IgD-negative memory B cell (primary cell): ENCODE data around the gene GADD45G. TPM values are rescaled to one million over a fixed set of nuclear protein-coding genes. Genes with fewer than 3 reads are reported as not detected.

Experiments used
- H3K27ac Mint-ChIP-seq, 3 donors: one replicate each; pipeline ENCODE4 v1.8.0; 2020 to 2022; ENCODE audit warnings: mild to moderate bottlenecking in 3 of 3, mixed read lengths in 3 of 3, moderate library complexity in 1 of 3
- H3K27me3 Mint-ChIP-seq: one replicate; pipeline ENCODE4 v1.8.0; 2021; ENCODE audit warnings: mixed read lengths
- H3K36me3 Mint-ChIP-seq: one replicate; pipeline ENCODE4 v1.8.0; 2020; ENCODE audit warnings: mild to moderate bottlenecking, mixed read lengths
- H3K4me1 Mint-ChIP-seq, 3 donors: one replicate each; pipeline ENCODE4 v1.8.0; 2020 to 2022; ENCODE audit warnings: mixed read lengths in 3 of 3, mild to moderate bottlenecking in 1 of 3
- H3K4me3 Mint-ChIP-seq, 4 donors: one replicate each; pipeline ENCODE4 v1.8.0; 2020 to 2022; ENCODE audit warnings: mild to moderate bottlenecking in 4 of 4, mixed read lengths in 4 of 4, moderate library complexity in 3 of 4
- H3K9me3 Mint-ChIP-seq, 3 donors: one replicate each; pipeline ENCODE4 v1.8.0; 2020 to 2021; ENCODE audit warnings: mixed read lengths in 3 of 3, mild to moderate bottlenecking in 1 of 3
- polyA plus RNA-seq: library from polyadenylated mRNA; unstranded; fragments of 300-500 nt; fragmentation: Illumina TruSeq; gene quantifications from one replicate; pipeline ENCODE4 v1.2.3, GENCODE V29; 2021

Gene GADD45G
- polyA plus RNA-seq, 1 donor from 2014 or later: 1.1 TPM

DNA sequence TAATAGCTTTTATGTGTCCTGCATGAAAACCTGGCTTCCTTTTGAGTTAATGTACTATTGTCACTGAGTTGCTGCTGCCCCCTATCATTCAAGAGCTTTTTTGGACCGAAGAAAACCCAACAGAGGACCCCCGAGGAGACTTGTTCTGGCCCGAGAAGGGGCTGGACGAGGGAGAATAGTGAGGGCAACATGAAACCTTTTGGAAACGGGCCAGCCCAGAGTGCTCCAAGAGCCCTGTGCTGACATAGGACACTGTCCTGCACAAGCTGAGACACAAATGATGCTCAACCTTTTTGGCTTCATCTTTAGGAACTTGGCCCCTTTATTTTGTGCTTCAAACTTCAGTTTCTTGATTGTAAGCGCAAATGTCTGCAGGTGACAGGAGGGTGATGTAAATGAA, 4.0 kb upstream of the GADD45G start:
- H3K27me3 Mint-ChIP-seq: peaks cover 13% of the 10 kb centered on the region
- peak overlapping the region in 2 of 4 donors; percentile 33 to 50 for H3K4me3 Mint-ChIP-seq
- peak overlapping the region in 1 of 3 donors; percentile 10 for H3K27ac Mint-ChIP-seq
- no peaks in the 10 kb centered on the region for H3K9me3 Mint-ChIP-seq
- no peaks in the 10 kb centered on the region for H3K36me3 Mint-ChIP-seq
- peaks cover 5 to 14% (median 8%) of the 10 kb centered on the region in 3 donors for H3K4me1 Mint-ChIP-seq

DNA sequence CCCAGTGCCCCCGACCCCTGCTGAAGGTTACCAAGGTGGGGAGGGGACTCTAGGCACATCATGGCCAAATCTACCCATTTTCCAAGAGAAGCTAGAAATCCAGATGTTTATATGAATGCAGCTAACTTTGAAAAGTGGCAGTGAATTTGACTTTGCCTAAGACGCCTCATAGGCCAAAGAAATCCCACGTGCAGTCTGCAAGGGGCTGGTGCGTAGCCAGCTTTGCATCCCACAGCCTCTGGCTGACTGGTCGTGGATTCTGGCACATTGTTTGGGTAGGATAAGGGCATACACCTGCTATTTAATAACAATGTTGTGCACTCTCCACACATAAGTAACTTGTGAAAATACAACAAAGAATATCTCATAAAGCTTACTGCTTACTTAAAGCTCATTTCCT, 3.5 kb upstream of the GADD45G start:
- Mint-ChIP-seq H3K4me1 (peaks cover 5 to 15% (median 10%) of the 10 kb centered on the region in 3 donors), H3K4me3 (peak overlapping the region in 1 of 4 donors; percentile 50), H3K27me3 (peaks cover 14% of the 10 kb centered on the region), H3K27ac (peak overlapping the region in 1 of 3 donors; percentile 10), H3K9me3 (no peaks in the 10 kb centered on the region), H3K36me3 (no peaks in the 10 kb centered on the region)

DNA sequence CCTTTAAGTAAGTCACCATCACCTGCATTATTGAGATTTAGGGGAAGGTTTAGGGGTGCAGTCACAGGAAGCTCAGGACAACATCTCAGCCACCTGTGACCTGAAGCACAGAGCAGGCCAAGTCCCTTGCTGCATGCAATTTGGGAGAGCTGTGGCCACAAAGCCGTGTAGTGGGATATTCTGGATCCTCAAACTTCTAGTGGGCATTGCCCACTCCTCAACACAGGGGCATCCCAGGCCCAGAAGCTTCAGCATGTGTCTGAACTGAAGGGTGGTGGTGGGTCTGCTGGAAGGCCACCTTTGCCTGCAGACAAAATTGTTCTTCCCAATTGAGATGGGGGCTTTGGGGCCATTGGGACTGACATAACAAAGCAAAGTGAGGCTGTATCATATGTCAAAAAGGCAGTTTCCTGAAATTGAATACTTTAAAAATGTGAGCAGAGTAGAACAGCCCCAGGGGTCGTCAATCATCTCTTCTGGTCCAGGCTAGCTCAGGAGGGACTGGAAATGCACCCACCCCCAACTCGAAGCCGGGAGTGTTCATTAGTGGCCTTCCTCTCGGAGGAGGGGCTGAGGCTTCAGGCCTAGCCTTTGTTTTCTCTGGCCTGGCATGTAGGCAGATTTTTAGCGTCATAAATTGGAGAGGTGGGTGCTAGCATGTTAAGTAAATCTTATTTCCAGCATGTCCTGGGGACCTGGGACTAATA, 2.8 kb upstream of the GADD45G start:
- Mint-ChIP-seq H3K4me1 (peaks cover 7 to 18% (median 13%) of the 10 kb centered on the region in 3 donors), H3K9me3 (no peaks in the 10 kb centered on the region), H3K36me3 (no peaks in the 10 kb centered on the region), H3K4me3 (no peak overlapping the region), H3K27me3 (peaks cover 19% of the 10 kb centered on the region), H3K27ac (peak overlapping the region in 1 of 3 donors; percentile 10)

DNA sequence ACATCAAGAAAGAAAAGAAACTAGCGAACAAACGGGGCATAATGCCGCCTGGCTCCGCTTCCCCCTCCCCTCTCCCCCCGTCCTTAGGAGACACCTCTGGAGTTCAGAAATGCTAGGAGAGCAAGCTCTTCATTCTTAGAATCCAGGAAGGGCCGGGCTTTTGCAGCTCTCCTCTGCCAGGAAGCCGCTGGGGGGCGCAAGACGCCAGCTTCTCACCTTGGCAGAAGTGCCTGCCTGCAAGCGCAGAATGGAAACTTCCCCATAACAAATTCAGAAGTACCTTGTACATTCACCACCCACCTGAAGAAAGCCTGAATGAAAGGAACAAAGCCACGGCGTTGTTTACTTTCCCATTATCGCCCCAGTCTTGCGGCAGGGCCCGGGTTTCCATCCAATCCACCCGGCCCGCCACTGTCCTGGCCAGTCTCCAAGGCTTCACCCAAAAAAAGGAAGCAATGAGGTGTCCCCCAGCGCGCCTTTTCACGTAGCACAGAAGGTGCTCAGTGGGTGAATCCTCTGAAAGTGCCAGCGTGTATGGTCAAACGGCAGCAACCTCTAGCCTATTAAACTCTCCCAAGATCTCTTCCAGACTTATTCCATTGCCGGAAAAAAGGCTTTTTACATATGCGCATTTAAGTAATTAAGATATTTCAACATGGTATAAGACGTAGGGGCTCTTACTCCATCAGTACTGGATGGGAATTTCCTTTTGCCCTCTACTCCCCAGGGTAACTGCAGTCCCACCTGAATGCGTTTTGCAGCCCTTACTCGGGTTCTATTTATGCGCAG, 1.6 kb upstream of the GADD45G start:
- no peaks in the 10 kb centered on the region for H3K36me3 Mint-ChIP-seq
- H3K27ac Mint-ChIP-seq: peak overlapping the region in 2 of 3 donors; percentile 73 to 91
- H3K4me1 Mint-ChIP-seq: peaks cover 7 to 18% (median 13%) of the 10 kb centered on the region in 3 donors
- no peaks in the 10 kb centered on the region for H3K9me3 Mint-ChIP-seq
- H3K4me3 Mint-ChIP-seq: peak overlapping the region; percentile 84 to 90 (median 87)
- H3K27me3 Mint-ChIP-seq: peaks cover 26% of the 10 kb centered on the region

DNA sequence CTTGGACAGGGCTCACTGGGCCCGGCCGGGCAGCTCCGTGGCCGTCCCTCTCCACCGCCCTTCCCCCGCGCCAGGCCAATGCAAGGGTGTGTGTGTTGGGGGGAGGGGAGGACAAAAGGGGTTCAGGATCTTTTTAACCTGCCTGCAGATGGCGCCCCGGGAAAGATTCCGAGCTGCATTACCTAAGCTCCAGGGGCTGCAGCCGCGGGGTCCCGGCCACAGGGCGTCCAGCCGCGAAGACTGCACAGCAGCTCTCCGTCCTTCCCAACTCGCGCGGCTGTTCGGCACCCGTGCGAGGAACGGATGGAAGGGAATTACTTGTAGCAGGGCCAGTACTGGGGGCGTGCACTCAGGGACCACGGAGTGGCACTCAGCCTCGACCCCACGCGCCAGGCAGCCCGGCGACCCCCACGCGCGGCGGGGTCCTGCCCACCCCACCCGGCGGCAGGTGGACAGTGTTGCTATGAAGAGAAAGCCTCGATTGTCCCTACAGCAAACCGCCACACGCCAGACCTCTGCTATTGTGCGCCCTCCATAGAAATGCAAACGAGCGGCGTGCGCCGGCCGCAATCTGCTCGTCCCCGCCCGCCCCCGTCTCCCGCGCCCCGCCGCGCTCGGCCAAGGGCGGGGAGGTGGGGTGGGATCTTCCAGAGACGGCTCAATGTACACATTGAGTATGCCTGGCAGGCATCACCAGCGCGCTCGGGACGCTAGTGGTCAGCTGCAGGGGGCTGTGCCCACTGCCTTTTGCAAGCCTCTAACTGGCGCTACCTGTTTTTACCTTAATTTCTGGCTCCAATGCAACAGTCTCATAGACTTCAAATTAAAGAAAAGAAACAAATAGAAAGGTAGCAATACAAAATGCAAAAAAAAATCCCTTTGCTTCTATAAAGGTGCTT, 796 bp upstream of the GADD45G start:
- Mint-ChIP-seq H3K9me3 (no peaks in the 10 kb centered on the region), H3K27ac (peak overlapping the region in 2 of 3 donors; percentile 91 to 94), H3K4me1 (peaks cover 7 to 18% (median 13%) of the 10 kb centered on the region in 3 donors), H3K27me3 (peaks cover 24% of the 10 kb centered on the region), H3K36me3 (no peaks in the 10 kb centered on the region), H3K4me3 (peak overlapping the region; percentile 84 to 94 (median 90))

DNA sequence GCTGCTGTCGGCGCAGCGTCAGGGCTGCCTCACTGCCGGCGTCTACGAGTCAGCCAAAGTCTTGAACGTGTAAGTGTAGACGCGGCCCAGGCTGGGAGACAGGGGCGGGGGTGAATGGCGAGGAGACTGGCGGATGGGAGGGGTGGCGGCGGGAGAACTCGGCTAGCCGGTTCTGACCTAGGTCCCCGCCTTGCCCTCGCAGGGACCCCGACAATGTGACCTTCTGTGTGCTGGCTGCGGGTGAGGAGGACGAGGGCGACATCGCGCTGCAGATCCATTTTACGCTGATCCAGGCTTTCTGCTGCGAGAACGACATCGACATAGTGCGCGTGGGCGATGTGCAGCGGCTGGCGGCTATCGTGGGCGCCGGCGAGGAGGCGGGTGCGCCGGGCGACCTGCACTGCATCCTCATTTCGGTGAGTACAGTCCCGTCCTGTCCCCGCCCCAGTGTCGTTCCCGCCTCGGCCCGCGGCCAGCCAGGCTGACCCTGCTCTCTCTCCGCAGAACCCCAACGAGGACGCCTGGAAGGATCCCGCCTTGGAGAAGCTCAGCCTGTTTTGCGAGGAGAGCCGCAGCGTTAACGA, 745 bp downstream of the GADD45G start:
- no peaks in the 10 kb centered on the region for H3K9me3 Mint-ChIP-seq
- H3K27ac Mint-ChIP-seq: peak overlapping the region in 2 of 3 donors; percentile 10 to 94
- peaks cover 24% of the 10 kb centered on the region for H3K27me3 Mint-ChIP-seq
- H3K36me3 Mint-ChIP-seq: no peaks in the 10 kb centered on the region
- peaks cover 7 to 18% (median 13%) of the 10 kb centered on the region in 3 donors for H3K4me1 Mint-ChIP-seq
- peak overlapping the region; percentile 80 to 94 (median 85) for H3K4me3 Mint-ChIP-seq

DNA sequence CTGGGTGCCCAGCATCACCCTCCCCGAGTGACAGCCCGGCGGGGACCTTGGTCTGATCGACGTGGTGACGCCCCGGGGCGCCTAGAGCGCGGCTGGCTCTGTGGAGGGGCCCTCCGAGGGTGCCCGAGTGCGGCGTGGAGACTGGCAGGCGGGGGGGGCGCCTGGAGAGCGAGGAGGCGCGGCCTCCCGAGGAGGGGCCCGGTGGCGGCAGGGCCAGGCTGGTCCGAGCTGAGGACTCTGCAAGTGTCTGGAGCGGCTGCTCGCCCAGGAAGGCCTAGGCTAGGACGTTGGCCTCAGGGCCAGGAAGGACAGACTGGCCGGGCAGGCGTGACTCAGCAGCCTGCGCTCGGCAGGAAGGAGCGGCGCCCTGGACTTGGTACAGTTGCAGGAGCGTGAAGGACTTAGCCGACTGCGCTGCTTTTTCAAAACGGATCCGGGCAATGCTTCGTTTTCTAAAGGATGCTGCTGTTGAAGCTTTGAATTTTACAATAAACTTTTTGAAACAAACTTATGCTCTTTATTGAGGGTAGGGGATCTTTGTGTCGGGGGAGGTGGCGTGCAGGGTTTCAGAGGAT, 1.3 kb downstream of the GADD45G start:
- Mint-ChIP-seq H3K4me3 (peak overlapping the region; percentile 80 to 94 (median 85)), H3K9me3 (no peaks in the 10 kb centered on the region), H3K36me3 (no peaks in the 10 kb centered on the region), H3K4me1 (peaks cover 7 to 18% (median 13%) of the 10 kb centered on the region in 3 donors), H3K27me3 (peaks cover 24% of the 10 kb centered on the region), H3K27ac (peak overlapping the region in 1 of 3 donors; percentile 94)

DNA sequence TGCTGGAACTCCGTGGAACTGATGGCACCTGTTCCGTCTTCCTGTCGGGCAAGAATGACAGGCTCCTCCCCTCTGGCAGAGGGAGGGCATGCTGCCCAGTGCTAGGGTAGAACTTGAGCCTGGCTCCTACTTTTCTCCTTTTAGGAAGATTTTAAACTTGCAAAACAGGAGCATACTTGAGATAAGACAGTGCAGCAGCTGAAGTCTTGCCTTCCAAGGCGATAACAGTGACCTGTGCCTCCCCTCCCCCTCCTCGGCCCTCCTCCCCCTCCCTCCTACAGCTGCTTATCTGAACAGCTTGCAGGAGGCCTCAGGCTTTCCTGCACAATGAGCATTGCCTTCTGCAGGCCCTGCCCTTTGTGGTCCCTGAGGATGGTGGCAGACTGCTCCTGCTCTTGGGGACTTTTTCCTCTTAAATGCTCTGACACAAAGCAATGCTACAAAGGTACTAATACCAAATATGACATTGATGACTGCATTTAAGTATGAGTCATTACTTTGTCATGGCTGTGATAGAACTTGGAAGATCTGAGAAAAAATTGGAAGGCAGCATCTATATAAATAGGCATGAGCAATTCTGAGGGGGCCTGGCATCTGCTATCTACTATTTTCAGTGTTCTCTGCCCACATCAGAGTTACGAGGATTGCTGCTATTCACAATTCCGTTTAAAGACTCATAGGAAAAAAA, 2.0 kb downstream of the GADD45G start:
- Mint-ChIP-seq H3K9me3 (no peaks in the 10 kb centered on the region), H3K4me1 (peaks cover 7 to 18% (median 13%) of the 10 kb centered on the region in 3 donors), H3K4me3 (peak overlapping the region; percentile 80 to 94 (median 85)), H3K27ac (peak overlapping the region in 2 of 3 donors; percentile 53 to 94), H3K36me3 (no peaks in the 10 kb centered on the region), H3K27me3 (peaks cover 24% of the 10 kb centered on the region)

DNA sequence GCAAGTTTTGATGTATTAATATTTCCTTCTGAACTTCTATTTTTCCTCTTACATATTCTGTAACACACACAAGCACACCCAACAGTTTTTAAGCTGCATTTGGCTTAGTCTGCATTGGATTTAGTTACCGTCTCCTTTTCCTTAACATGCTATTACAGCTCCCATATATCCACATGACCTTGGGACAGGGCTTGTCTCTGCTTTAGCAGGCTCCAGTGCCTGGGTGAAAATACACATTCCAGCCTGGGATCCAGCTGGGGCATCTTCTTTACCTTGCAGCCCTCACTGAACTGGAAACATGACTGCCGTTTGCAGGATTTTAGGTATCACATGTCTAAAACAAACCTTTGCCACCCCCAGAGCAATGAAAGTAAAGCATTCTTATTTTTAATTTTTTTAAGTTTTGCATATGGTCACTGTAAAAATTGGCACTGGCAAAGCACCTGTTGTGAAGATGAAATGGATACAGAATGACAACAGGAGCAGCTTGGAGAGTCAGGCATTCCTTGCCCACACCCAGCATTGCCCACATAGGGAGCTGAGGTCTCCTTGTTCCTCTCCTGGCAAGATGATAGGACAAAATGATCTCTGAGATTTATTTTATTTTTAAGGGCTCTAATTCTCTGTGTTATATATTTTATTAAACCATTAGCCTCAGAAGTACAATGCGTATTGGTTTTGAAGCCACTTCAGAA, 4.0 kb downstream of the GADD45G start:
- Mint-ChIP-seq H3K4me1 (peaks cover 7 to 12% (median 7%) of the 10 kb centered on the region in 3 donors), H3K4me3 (peak overlapping the region in 1 of 4 donors; percentile 27), H3K27me3 (peaks cover 27% of the 10 kb centered on the region), H3K36me3 (no peaks in the 10 kb centered on the region), H3K27ac (no peak overlapping the region), H3K9me3 (peaks cover 0 to 5% (median 4%) of the 10 kb centered on the region in 3 donors)

DNA sequence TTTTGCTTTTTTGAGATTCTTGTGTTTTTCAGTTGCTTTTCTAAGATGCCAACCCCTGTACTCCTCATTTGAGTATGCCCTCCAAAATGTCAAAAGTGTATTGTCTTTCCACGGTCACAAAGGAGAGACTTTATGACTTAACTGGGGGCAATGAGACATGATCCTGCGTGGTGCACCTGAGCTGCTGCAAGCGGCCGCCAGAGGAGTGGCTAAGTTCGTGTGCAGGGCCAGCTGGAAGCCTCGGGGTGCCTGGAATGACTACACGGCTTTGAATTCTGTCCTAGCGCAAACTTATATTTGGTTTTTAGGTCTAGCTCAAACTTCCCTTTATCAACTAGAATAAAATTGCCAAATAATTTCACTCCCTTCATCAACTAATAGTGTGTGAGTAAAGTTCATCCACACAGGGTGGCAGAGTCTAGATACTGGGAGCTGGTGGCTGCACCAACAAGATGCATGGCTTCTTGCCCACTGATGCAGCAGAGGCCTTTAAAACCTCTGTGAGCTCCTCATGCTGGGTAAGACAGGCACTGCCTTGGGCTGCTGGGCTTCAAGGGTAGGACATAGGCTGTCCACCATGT, 4.7 kb downstream of the GADD45G start:
- peaks cover 5 to 9% (median 6%) of the 10 kb centered on the region in 3 donors for H3K4me1 Mint-ChIP-seq
- H3K27me3 Mint-ChIP-seq: peaks cover 27% of the 10 kb centered on the region
- H3K9me3 Mint-ChIP-seq: peaks cover 0 to 5% (median 4%) of the 10 kb centered on the region in 3 donors
- no peaks in the 10 kb centered on the region for H3K36me3 Mint-ChIP-seq
- H3K27ac Mint-ChIP-seq: no peak overlapping the region
- peak overlapping the region in 1 of 4 donors; percentile 4 for H3K4me3 Mint-ChIP-seq

DNA sequence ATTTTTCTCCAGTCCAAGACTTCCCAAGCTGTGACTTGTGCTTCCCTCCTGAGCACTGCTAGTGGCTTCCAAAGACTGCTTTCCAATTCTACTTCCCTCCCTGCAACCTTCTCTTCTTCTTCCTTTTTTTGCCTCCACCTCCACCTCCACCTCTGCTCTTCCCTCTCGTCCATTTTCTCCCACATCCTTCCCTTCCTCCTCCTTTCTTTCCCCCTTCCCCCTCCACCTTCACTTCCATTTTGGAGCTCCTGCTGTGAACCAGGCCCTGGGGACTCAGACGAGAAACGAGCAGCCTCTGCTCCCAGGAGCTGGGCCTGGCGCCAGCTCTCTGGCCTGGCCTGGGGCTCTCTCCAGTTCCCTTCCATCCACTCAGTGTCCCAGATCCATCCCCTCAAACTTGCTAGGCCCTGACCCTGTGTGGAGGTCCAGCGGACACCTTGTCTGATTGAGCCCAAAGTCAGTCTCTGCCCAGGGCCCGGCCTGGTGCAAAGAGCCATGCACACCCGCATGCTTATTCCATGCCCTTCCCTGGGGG, 5.6 kb downstream of the GADD45G start:
- Mint-ChIP-seq H3K36me3 (no peaks in the 10 kb centered on the region), H3K27me3 (peaks cover 26% of the 10 kb centered on the region), H3K4me3 (no peak overlapping the region), H3K4me1 (peaks cover 3 to 4% (median 4%) of the 10 kb centered on the region in 3 donors), H3K27ac (no peak overlapping the region), H3K9me3 (peaks cover 0 to 5% (median 4%) of the 10 kb centered on the region in 3 donors)

DNA sequence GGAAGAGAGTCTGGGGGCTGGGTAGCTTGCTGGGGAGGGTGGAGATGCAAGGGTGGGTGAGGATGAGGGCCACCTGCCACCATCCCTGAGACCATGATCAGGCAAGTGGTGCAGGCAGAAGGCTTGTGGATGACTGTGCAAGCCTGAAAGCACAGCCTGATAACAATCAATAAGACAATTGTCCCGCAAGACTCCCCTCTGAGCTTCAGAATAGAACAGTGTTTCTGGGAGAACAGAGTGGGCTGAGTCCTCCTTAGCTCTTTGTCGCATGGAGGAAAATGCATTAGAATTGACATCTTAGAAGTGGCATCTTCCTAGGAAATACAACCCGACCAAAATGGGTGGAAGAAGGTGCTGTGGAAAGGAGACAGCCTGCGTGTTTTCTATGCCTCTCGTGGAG, 6.6 kb downstream of the GADD45G start:
- Mint-ChIP-seq H3K27me3 (peaks cover 22% of the 10 kb centered on the region), H3K9me3 (peaks cover 0 to 5% (median 4%) of the 10 kb centered on the region in 3 donors)

More for the DNA sequence above, 6.6 kb downstream of the GADD45G start:
- Mint-ChIP-seq H3K36me3 (no peaks in the 10 kb centered on the region), H3K4me3 (no peak overlapping the region), H3K4me1 (peaks cover 1 to 2% (median 2%) of the 10 kb centered on the region in 3 donors), H3K27ac (no peak overlapping the region)
